Measurements from ENCODE around the gene MKS1. TPM values are rescaled to one million over a fixed set of nuclear protein-coding genes. Genes with fewer than 3 reads are reported as not detected.

The MKS1 gene
- total RNA-seq = 10 to 100 TPM; 17.0 to 22.0 (median 20.0) TPM

DNA sequence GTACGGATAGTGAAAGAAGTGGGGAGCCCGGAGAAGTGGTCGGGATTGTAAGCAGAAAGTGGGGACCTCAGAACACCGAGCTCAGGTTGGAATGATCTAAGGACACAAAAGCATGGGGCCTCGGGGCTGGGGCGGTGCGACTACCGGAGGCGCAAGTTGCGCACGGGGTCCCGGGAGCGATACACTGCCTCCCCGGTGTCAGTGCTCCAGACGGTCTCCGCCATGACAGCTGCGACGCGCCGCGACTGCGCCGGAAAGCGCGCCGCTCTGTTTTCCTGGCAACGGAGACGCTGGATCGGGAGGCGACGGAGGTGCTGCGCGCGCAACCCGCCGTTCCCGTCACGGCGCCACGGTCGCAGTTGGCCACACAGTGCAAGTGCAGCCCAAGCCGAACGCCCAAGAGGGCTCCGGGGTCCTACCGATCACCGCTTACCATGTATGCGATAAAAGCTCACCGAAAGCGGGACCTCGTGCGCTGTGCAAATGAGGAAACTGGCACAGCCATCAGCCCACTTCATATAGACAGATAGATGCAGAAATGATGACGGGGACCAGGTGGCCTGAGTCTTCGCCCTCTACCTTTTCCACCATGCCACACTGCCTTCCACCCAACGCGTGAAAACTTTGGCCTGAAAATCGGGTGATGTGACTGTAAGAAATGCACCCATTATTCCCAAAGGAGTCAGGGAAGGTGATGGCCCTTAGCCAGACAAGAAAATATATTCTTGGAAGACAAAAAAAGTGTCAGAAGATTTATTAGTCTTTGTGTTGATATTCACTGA, at the start of gene MKS1:
TSS of gene MKS1 (minus strand) at position 249 of the 782 bp plus-strand sequence. CDS start at position 224, 25 bp downstream.
- peak; percentile 92 for DNase-seq
- peak; percentile 99 for ATAC-seq
- peak within 1 kb of the TSS; percentile 90 for H3K4me3 Mint-ChIP-seq
- peaks cover 27% of the 10 kb centered on the region for H3K4me1 Mint-ChIP-seq (ENCODE audit: low read depth)
- H3K27me3 Mint-ChIP-seq (ENCODE audit: low read depth) = no peaks in the 10 kb centered on the region
- H3K9me3 Mint-ChIP-seq = no peaks in the 10 kb centered on the region
- peaks cover 8% of the 10 kb centered on the region for H3K36me3 Mint-ChIP-seq (ENCODE audit: insufficient read depth)

DNA sequence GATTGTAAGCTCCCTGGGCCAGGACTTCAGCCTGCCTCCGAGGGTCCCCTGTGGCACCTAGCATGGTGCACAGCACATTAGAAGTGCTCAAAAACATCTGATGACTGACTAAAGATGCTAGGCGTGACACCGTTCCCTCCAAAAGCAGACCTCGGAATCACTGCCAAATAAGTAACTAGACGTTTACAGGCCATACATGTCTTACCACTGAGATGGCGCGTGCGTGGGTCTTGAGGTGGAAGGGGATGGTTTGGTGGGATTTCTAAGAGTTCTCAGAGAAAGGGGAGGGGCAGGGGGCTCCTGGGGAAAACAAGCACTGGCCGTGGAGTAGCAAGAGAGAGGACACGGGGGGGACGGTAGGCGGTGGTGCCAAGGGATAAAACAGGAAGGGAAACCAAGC, 49.3 kb upstream of the MKS1 start:
- DNase-seq (no peak), ATAC-seq (no peak)
- no peaks in the 10 kb centered on the region for H3K36me3 Mint-ChIP-seq (ENCODE audit: insufficient read depth)
- H3K4me1 Mint-ChIP-seq (ENCODE audit: low read depth) = peaks cover 3% of the 10 kb centered on the region
- H3K4me3 Mint-ChIP-seq = no peak overlapping the region
- no peaks in the 10 kb centered on the region for H3K9me3 Mint-ChIP-seq
- peaks cover 25% of the 10 kb centered on the region for H3K27me3 Mint-ChIP-seq (ENCODE audit: low read depth)

DNA sequence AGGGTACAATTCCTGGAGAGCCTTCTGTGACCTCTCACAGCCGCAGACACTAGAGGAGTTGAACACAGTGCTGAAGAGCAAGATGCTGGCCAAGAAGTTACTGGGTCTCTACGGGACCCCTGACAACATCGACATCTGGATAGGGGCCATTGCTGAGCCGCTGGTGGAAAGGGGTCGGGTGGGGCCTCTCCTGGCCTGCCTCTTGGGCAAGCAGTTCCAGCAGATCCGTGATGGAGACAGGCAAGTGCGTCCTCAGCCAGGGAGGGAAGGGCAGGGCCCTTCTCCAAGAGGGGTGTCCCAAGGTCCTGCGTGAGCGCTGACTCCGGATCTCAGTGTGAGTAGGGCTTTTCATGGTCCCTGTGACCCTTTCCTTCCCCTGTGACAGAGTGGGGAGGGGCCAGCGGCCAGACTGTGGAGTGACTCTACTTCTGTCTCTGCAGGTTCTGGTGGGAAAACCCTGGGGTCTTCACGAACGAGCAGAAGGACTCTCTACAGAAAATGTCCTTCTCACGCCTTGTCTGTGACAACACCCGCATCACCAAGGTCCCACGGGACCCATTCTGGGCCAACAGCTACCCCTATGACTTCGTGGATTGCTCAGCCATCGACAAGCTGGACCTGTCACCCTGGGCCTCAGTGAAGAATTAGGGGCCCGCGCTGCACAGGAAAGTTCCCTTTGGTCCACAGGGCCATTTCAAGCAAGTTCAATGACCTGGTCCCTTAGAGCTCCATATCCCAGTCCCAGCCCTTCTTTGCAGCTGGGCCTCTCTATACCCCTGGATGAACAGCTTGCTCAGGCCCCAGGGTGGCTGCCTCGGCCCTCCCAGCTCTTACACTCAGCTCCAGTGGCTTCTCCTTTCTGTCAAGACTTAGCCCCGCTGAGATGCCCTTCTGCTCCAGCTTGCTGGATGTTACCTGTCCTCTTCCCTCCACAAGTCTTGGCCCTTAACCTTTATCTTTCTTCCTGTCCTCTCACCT, 48.6 kb upstream of the MKS1 start:
- no peak for DNase-seq
- no peaks in the 10 kb centered on the region for H3K36me3 Mint-ChIP-seq (ENCODE audit: insufficient read depth)
- H3K4me3 Mint-ChIP-seq = no peak overlapping the region
- H3K9me3 Mint-ChIP-seq = no peaks in the 10 kb centered on the region
- no peak for ATAC-seq
- H3K4me1 Mint-ChIP-seq (ENCODE audit: low read depth) = no peaks in the 10 kb centered on the region
- H3K27me3 Mint-ChIP-seq (ENCODE audit: low read depth) = peaks cover 31% of the 10 kb centered on the region

DNA sequence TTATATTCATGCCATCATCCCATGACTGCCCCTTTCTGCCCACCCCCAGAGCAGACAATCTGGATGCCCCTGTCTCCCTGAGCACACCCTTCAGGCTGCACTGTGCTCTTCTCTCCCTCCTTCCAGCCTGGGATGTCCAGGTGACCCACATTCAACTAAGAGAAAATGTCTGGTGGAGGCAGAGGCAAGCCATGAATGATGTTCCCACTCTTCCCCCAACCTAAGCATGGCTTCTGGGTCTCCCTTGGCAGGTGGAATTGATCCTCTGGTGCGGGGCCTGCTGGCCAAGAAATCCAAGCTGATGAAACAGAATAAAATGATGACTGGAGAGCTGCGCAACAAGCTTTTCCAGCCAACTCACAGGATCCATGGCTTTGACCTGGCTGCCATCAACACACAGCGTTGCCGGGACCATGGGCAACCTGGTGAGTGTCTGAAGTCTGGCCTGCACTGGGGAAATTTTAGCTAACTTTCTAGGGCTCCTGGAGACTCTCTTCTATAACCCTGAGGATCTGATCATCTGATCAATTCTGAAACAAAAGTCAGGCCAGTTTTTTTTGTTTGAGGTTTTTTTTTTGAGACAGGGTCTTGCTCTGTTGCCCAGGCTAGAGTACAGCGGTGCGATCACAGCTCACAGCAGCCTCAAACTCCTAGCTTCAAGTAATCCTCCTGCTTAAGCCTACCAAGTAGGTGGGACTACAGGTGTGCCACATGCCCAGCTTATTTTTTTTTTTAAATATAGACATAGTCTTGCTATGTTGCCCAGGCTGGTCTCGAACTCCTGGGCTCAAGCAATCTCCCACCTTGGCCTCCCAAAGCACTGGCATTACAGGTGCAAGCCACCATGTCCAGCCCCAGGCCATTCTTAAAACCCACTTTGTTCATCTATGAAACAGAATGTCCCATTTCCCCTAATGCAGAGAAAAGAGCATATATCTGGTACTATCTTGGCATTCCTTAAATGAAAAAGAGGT, 47.1 kb upstream of the MKS1 start:
- no peak for DNase-seq
- Mint-ChIP-seq H3K4me3 (no peak overlapping the region), H3K27me3 (ENCODE audit: low read depth) (peaks cover 44% of the 10 kb centered on the region), H3K4me1 (ENCODE audit: low read depth) (no peaks in the 10 kb centered on the region), H3K36me3 (ENCODE audit: insufficient read depth) (no peaks in the 10 kb centered on the region), H3K9me3 (no peaks in the 10 kb centered on the region)
- ATAC-seq = no peak

DNA sequence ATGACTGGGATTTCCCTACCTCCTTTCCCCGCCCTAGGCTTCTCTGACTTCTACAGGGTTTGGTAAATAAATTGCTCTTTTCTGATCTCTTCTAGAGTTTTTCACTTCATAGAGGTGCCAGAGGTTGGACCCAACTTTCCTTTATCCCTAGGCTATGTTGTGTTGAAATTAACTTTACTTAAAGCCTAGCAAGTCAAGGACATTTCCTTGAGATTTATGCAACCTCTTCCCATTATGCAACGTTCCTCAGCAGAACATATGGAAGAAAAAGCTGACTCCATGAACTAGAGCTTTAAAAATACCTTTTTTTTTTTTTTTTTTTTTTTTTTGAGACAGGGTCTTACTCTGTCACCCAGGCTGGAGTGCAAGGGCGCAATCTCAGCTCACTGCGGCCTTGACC, 46.2 kb upstream of the MKS1 start:
- H3K4me3 Mint-ChIP-seq = no peak overlapping the region
- DNase-seq (no peak), ATAC-seq (no peak)
- H3K36me3 Mint-ChIP-seq (ENCODE audit: insufficient read depth) = no peaks in the 10 kb centered on the region
- H3K9me3 Mint-ChIP-seq = no peaks in the 10 kb centered on the region
- no peaks in the 10 kb centered on the region for H3K4me1 Mint-ChIP-seq (ENCODE audit: low read depth)
- H3K27me3 Mint-ChIP-seq (ENCODE audit: low read depth) = peaks cover 51% of the 10 kb centered on the region

DNA sequence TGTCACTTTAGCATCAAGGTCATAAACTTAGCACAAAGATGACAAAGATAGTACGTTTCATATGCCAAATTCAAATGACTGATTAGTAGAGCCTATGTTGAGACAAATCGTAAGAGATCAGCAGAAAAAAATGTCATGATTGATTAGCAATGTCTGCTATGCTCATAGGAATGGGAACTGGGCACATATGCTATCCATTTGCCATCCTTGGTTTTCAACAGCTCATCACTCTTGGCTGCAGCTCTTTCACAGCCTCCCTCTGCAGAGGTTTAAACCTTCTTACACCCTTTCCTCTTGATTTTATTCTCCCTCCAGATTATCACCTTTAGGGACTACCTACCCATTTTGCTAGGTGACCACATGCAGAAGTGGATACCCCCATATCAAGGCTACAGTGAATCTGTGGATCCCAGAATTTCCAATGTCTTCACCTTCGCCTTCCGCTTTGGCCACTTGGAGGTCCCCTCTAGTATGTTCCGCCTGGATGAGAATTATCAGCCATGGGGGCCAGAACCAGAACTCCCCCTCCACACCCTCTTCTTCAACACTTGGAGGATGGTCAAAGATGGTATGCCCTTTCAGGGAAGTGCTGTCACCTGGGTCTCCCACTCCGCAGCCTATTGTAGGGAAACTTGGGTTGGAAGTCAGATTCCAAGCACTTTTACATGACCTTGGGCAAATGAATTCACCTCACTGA, 45.5 kb upstream of the MKS1 start:
- peaks cover 54% of the 10 kb centered on the region for H3K27me3 Mint-ChIP-seq (ENCODE audit: low read depth)
- no peak overlapping the region for H3K4me3 Mint-ChIP-seq
- no peaks in the 10 kb centered on the region for H3K9me3 Mint-ChIP-seq
- DNase-seq (no peak), ATAC-seq (no peak)
- no peaks in the 10 kb centered on the region for H3K4me1 Mint-ChIP-seq (ENCODE audit: low read depth)
- H3K36me3 Mint-ChIP-seq (ENCODE audit: insufficient read depth) = no peaks in the 10 kb centered on the region

DNA sequence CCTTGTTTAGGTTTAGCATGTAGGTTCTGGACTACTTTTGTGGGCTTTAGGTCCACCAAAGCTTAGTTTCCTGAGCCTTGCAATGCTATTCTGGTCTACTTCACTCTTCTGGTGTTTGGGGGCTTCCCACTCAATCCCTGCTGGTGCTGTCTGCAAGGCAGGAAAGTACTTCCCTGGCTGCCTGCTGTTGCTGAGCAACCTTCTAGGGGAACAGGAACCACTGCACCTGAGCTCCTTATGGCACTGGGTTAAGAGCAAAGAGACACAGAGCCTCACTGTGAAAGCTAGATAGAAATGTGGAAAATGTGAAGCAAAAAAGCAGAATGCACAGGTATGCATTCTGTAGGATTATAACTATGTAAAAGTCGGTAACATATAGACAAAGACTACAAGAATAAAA, 44.7 kb upstream of the MKS1 start:
- no peaks in the 10 kb centered on the region for H3K36me3 Mint-ChIP-seq (ENCODE audit: insufficient read depth)
- H3K27me3 Mint-ChIP-seq (ENCODE audit: low read depth) = peaks cover 54% of the 10 kb centered on the region
- H3K4me3 Mint-ChIP-seq = no peak overlapping the region
- ATAC-seq (no peak), DNase-seq (no peak)
- no peaks in the 10 kb centered on the region for H3K4me1 Mint-ChIP-seq (ENCODE audit: low read depth)
- no peaks in the 10 kb centered on the region for H3K9me3 Mint-ChIP-seq

DNA sequence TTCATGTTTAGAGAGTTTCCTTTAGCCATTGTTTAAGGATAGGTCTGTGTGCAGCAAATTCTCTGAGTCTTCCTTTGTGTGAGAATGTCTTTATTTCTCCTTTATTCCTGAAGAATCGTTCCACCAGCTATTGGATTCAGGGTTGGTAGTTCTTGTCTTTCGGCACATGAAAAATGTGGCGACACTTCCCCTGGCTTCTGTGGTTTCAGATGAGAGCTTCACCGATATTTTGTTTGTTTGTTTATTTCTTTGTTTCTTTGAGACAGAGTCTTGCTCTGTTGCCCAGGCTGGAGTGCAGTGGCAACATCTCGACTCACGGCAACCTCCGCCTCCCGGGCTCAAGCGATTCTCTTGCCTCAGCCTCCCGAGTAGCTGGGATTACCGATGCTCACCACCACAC, 43.1 kb upstream of the MKS1 start:
- Mint-ChIP-seq H3K36me3 (ENCODE audit: insufficient read depth) (no peaks in the 10 kb centered on the region), H3K4me1 (ENCODE audit: low read depth) (no peaks in the 10 kb centered on the region), H3K9me3 (no peaks in the 10 kb centered on the region), H3K27me3 (ENCODE audit: low read depth) (peaks cover 51% of the 10 kb centered on the region), H3K4me3 (no peak overlapping the region)
- DNase-seq (no peak), ATAC-seq (no peak)

DNA sequence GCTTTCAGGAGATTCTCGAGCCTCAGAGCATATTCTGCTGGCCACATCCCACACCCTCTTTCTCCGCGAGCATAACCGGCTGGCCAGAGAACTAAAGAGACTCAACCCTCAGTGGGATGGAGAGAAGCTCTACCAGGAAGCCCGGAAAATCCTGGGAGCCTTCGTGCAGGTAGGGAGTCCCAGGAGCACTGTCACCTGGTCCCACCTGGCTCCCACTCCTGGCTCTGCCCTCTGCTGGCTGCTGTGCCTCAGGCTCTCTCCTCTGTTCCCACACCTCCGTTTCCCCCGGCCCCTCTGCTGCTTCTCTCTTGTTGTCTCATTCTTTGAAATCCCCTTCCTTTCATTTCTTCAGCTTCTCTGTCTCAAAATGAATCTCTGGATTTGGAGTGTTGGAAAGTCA, 35.7 kb upstream of the MKS1 start:
- Mint-ChIP-seq H3K36me3 (ENCODE audit: insufficient read depth) (no peaks in the 10 kb centered on the region), H3K4me1 (ENCODE audit: low read depth) (no peaks in the 10 kb centered on the region), H3K9me3 (no peaks in the 10 kb centered on the region), H3K27me3 (ENCODE audit: low read depth) (peaks cover 5% of the 10 kb centered on the region), H3K4me3 (no peak overlapping the region)
- no peak for ATAC-seq
- DNase-seq = no peak

DNA sequence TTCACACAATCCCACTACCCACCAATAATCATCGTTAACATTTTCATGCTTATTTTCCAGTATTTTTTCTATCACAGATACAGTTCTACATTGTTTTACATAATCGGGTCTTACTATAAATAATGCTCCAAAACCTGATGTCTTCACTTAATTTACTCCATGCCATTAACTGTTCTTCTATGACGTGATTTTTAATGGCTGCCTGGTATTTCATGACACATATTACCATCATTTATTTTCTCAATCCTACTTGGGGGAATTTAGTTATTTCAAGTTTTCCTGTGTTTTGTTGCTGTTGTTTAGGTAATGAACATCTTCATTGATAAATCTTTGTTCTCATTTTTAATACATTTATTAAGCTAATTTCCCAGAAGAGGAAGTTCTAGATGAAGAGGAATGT, 34.0 kb upstream of the MKS1 start:
- DNase-seq (no peak), ATAC-seq (no peak)
- no peaks in the 10 kb centered on the region for H3K9me3 Mint-ChIP-seq
- H3K36me3 Mint-ChIP-seq (ENCODE audit: insufficient read depth) = no peaks in the 10 kb centered on the region
- peaks cover 5% of the 10 kb centered on the region for H3K27me3 Mint-ChIP-seq (ENCODE audit: low read depth)
- no peak overlapping the region for H3K4me3 Mint-ChIP-seq
- H3K4me1 Mint-ChIP-seq (ENCODE audit: low read depth) = peaks cover 6% of the 10 kb centered on the region

DNA sequence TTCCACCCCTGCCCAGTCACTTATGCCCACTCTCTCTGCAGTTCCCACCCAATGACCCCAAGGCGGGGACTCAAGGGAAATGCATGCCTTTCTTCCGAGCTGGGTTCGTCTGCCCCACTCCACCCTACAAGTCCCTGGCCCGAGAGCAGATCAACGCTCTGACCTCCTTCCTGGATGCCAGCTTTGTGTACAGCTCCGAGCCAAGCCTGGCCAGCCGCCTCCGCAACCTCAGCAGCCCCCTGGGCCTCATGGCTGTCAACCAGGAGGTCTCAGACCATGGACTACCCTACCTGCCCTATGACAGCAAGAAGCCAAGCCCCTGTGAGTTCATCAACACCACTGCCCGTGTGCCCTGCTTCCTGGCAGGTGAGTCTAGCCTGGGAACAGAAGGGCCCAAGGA, 33.1 kb upstream of the MKS1 start:
- no peaks in the 10 kb centered on the region for H3K36me3 Mint-ChIP-seq (ENCODE audit: insufficient read depth)
- no peak for DNase-seq
- no peak for ATAC-seq
- H3K9me3 Mint-ChIP-seq = no peaks in the 10 kb centered on the region
- H3K27me3 Mint-ChIP-seq (ENCODE audit: low read depth) = peaks cover 5% of the 10 kb centered on the region
- no peak overlapping the region for H3K4me3 Mint-ChIP-seq
- peaks cover 12% of the 10 kb centered on the region for H3K4me1 Mint-ChIP-seq (ENCODE audit: low read depth)

DNA sequence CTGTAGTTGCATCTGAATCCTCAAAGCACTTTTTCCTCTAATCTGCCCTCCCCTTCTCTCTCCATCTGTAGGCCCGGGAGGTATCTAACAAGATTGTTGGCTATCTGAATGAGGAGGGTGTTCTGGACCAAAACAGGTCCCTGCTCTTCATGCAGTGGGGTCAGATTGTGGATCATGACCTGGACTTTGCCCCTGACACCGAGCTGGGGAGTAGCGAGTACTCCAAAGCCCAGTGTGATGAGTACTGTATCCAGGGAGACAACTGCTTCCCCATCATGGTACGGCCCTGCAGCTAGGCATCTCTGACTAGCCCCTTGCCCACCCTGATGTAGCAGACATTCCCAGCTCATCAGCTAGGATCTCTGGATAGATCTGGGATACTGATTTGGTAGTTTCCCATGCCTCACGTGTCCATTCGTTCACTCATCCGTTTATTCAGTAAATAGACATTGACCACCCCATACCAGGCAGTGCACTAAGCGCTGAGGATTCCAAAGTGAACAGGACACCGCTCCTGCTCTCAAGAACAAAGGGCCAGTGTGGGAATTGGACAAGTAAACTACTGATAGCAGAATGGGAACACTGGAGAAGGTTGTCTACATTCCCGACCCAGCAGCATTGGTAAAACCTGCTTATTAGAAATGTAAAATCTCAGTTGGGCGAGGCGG, 31.4 kb upstream of the MKS1 start:
- Mint-ChIP-seq H3K4me1 (ENCODE audit: low read depth) (peaks cover 12% of the 10 kb centered on the region), H3K9me3 (no peaks in the 10 kb centered on the region), H3K27me3 (ENCODE audit: low read depth) (peaks cover 8% of the 10 kb centered on the region), H3K4me3 (no peak overlapping the region), H3K36me3 (ENCODE audit: insufficient read depth) (no peaks in the 10 kb centered on the region)
- DNase-seq (no peak), ATAC-seq (no peak)
